GM18502 (cell line): ENCODE results near the gene MRPL36.
"Not testable (repeated sequence)": the region's sequence is repeated elsewhere in the genome, so short reads cannot be mapped to it uniquely, and the experiment has no call there.

ENCODE experiments used
- ATAC-seq: cut with Tn5 transposase; IDR thresholded peaks from one replicate; pipeline ENCODE4 v1.9.1; 2021; ENCODE audit warnings: mild to moderate bottlenecking; ENCODE audit not compliant: unreplicated experiment, poor library complexity

The MRPL36 gene

GRCh38 chr5:1817261-1818043 is 17.8 kb upstream of the MRPL36 start:
- ATAC-seq, result no peak

- not testable (repeated sequence) for ATAC-seq
These were observed 17.0 kb upstream of the MRPL36 start for GRCh38 chr5:1816495-1817089.

- ATAC-seq, result no peak
These were observed 16.2 kb upstream of the MRPL36 start for GRCh38 chr5:1815881-1816292.

GRCh38 chr5:1815071-1815786 is 15.6 kb upstream of the MRPL36 start:
- no peak for ATAC-seq

- ATAC-seq, result no peak
These were observed 14.8 kb upstream of the MRPL36 start for GRCh38 chr5:1814183-1815020.

- ATAC-seq, result no peak
These were observed 11.0 kb upstream of the MRPL36 start for GRCh38 chr5:1810581-1811101.

- no peak for ATAC-seq
These were observed 9.9 kb upstream of the MRPL36 start for GRCh38 chr5:1809416-1810035.

- no peak for ATAC-seq
These were observed 8.8 kb upstream of the MRPL36 start for GRCh38 chr5:1808439-1808838.

- ATAC-seq, result no peak
These were observed 8.0 kb upstream of the MRPL36 start for GRCh38 chr5:1807451-1808185.

GRCh38 chr5:1806974-1807373 is 7.3 kb upstream of the MRPL36 start:
- no peak for ATAC-seq

GRCh38 chr5:1806199-1806598 is 6.6 kb upstream of the MRPL36 start:
- ATAC-seq, result no peak

- ATAC-seq, result no peak
These were observed 6.1 kb upstream of the MRPL36 start for GRCh38 chr5:1805736-1806135.

- ATAC-seq, result no peak
These were observed 5.7 kb upstream of the MRPL36 start for GRCh38 chr5:1805326-1805725.

GRCh38 chr5:1804001-1804690 is 4.5 kb upstream of the MRPL36 start:
- no peak for ATAC-seq

GRCh38 chr5:1803192-1803591 is 3.6 kb upstream of the MRPL36 start:
- no peak for ATAC-seq

- ATAC-seq, result no peak
These were observed 2.3 kb upstream of the MRPL36 start for GRCh38 chr5:1801967-1802295.

GRCh38 chr5:1801222-1801966 is 1.8 kb upstream of the MRPL36 start, which contains the start of gene NDUFS6:
Gene NDUFS6, plus strand, starts transcription at chr5:1801407. Its CDS starts 11 bp downstream, at chr5:1801418.
- peak; percentile 60 for ATAC-seq
